HG02938 (cell line): Measurements from ENCODE around the gene PRIM1.
A peak's percentile ranks its signal among the peaks of the same experiment; 100 is the strongest.
"Not testable (repeated sequence)": the region's sequence is repeated elsewhere in the genome, so short reads cannot be mapped to it uniquely, and the experiment has no call there.

Experiments used
- ATAC-seq: cut with Tn5 transposase; IDR thresholded peaks from one replicate; pipeline ENCODE4 v1.9.1; 2021; ENCODE audit warnings: mild to moderate bottlenecking, moderate library complexity; ENCODE audit not compliant: unreplicated experiment

The PRIM1 gene

DNA sequence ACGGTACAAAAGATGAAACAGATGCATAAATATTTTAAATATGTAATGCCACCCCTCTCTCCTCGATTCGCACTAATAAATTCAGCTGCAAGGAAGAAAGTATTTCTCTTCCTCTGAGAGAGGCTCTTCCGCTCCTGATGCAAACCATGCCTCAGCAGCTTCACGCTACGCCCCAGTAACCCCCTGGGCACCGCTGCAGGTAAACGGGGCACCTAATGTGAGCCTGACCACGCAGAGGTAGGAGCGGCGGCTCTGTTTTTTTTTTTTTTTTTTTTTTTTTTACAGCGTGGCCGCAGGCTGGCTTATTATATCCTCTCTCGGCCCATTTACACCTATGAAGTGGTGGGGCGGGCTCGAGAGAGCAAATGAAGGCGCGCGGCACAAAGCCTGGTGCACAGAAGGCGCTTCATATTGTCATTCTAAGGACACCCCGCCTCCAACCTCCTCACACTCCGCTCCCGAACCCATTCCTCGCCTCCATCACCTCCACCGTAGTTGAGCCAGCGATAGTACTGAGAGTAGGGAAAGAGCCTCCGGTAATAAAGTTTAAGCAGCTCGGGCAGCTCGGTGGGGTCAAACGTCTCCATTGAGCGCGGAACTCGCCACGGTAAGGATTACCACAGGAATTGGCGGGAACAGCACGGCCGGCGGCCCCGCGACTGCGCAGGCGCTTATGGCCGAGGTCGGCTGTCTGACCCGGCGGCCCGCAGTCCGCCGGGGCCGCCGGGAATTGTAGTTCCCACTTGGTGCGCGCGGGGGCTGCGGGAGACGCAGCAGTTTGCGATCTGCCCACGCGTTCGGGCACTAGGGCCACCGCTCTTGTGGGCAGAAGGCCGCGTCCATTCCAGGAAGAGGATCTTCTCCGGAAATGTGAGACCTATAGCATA, at the start of gene PRIM1:
Gene PRIM1, minus strand, starts transcription at position 612 of the 887 bp plus-strand sequence. Its CDS starts 25 bp downstream, at position 587.
- ATAC-seq: peak; percentile 61

DNA sequence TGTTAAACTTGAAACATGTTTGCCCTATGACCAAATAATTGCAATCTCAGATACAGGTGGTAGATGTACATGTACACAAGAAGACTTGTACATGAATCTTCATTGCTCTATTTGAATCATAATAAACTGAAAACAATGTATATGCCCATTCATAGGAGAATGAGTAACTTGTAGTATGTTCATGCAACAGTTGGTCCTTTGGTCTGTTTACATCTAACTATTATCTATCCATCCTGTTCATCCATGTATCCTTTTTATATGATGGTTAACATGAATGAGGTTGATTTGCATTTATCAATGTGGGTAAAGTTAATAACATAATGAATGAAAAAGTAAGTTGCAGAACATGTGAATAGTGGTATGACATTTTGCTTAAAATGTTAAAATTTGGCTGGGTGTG, 48.1 kb upstream of the PRIM1 start:
- no peak for ATAC-seq

DNA sequence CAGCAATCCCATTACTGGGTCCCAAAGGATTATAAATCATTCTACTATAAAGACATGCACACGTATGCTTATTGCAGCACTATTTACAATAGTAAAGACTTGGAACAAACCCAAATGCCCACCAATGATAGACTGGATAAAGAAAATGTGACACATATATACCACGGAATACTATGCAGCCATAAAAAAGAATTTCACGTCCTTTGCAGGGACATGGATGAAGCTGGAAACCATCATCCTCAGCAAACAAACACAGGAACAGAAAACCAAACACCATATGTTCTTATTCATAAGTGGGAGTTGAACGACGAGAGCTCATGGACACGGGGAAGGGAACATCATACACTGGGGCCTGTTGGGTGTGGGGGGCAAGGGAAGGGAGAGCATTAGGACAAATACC, 47.2 kb upstream of the PRIM1 start:
- ATAC-seq: not testable (repeated sequence)

GRCh38 chr12:56795791-56796190, 43.7 kb upstream of the PRIM1 start:
- ATAC-seq: not testable (repeated sequence)

DNA sequence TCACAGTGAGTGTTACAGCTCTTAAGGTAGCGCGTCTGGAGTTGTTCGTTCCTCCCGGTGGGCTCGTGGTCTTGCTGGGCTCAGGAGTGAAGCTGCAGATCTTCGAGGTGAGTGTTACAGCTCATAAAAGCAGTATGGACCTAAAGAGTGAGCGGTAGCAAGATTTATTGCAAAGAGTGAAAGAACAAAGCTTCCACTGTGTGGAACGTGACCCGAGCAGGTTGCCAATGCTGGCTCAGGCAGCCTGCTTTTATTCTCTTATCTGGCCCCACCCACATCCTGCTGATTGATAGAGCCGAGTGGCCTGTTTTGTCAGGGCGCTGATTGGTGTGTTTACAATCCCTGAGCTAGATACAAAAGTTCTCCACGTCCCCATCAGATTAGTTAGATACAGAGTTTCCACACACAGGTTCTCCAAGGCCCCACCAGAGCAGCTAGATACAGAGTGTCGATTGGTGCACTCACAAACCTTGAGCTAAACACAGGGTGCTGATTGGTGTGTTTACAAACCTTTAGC, 43.0 kb upstream of the PRIM1 start:
- not testable (repeated sequence) for ATAC-seq

GRCh38 chr12:56793124-56793523, 41.0 kb upstream of the PRIM1 start:
- not testable (repeated sequence) for ATAC-seq

DNA sequence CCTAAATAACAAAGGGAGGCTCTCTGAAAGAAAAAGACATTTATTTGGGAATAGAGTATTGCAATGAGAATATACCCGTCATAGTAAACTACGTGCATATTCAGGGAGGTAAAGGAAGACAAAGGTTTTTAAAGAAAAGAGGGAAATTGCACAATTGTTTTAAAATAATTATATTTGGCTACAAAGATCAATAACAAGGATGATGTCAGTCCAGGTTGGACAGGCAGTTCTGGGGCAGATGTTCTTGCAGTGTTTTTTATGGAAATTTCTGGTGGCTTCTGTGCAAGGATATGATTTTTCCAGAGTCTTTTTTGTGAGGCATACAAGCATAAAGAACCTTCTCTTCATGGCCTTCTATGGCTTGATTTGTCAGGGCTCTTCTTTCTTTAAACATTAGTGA, 40.6 kb upstream of the PRIM1 start:
- ATAC-seq: no peak

GRCh38 chr12:56789429-56789828, 37.3 kb upstream of the PRIM1 start:
- not testable (repeated sequence) for ATAC-seq

DNA sequence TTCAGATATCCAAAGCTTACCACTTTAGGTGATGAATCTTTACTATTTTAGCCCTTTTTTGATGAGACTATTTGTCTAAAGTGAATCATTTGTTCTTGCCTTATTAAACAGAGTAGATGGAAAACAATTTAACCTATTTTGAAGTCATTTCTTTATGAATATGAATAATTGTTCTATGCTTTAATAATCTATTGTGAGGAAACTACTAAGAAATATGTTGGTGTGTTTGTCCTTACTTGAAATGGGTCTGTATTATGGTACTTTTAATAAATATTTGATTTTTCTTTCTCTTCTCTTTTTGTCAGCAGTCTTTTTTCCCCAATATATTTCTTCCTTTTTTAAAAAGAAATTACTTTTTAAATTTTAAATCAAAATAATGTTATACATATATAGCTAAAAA, 35.4 kb upstream of the PRIM1 start:
- ATAC-seq: no peak

- no peak for ATAC-seq
Observed at GRCh38 chr12:56785874-56786273, 33.8 kb upstream of the PRIM1 start.

DNA sequence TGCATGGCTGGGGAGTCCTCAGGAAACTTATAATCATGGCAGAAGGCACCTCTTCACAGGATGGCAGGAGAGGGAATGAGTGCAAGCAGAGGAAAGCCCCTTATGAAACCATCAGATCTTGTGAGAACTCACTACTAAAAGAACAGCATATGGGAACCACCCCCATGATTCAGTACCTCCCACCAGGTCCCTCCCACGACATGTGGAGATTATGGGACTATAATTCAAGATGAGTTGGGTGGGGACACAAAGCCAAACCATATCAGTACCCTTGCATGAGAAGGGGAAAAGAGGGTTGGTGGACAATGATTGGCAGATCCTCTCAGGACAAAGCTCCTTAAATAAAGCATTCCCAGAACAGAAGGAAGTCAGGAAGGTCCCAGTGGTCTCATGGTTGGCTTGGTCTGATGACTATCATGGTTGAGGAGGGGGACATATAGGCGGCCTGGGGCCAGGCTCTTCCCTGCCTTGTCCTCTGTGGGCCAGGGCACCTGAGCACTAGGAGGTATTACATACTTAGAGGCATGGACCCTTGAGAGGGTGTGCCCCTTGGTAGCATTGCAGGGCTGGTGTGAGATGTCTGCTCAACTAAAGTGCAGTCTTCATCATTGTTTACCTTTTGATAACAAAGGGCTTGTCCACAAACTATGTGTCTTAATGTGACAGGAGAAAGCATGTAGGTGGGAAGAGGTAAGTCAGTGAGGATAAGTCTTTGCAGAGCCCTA, 33.2 kb upstream of the PRIM1 start:
- no peak for ATAC-seq

DNA sequence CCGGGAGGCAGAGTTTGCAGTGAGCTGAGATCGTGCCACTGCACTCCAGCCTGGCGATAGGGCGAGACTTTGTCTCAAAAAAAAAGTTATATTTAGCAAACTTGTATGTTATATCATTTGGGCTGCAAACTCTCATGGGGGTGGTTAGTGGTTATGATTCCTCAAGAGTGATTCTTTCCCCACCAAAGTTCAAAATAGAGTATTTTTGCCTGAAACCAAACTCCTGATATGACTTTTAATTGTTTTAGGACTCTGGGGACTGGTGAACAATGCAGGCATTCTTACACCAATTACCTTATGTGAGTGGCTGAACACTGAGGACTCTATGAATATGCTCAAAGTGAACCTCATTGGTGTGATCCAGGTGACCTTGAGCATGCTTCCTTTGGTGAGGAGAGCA, 29.6 kb upstream of the PRIM1 start:
- ATAC-seq: no peak

DNA sequence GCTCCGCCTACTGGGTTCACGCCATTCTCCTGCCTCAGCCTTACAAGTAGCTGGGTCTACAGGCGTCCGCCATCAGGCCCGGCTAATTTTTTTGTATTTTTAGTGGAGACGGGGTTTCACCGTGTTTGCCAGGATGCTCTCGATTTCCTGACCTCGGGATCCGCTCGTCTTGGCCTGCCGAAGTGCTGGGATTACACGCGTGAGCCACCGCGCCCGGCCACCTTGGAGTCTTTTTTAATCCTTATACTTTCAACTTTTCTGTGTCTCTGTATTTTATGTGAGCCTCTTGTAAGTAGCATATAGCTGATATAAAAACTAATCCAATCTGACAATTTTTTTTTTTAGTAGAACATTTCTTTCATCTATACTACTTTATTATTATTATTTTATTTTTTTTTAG, 26.6 kb upstream of the PRIM1 start:
- ATAC-seq: no peak

DNA sequence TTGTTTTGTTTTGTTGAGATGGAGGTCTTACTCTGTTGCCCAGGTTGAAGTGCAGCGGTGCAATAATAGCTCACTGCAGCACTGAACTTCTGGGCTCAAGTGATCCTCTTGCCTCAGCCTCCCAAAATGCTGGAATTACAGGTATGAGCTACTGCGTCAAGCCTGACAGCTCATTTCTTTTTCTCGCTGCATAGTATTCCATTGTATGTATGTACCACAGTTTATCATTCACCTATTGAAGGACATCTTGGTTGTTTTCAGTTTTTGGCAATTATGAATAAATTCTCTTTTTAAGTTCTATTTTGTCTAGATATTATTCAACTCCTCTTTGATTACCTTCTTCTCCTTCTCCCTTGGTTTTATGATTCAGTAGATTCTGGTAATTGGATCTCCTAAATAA, 24.5 kb upstream of the PRIM1 start:
- no peak for ATAC-seq

- ATAC-seq: no peak
Observed at GRCh38 chr12:56775638-56776037, 23.5 kb upstream of the PRIM1 start.

DNA sequence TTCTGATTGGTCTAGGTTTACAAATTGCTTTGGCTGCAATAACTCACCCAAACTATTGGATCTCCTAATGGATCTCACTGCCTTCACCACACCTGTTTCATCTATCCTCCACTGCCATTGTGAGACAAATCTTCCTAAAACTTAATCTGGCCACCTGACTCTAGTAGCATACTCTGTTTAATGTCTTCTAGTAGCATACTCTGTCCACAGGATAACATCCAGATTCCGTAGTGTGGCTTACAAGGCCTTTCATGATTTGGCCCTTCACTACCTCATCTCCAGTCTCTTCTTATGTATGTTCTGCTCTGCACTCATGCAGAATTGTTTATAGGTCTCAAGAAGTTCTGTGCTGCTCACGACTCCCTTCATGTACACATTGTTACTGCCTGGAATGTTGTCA, 21.0 kb upstream of the PRIM1 start:
- no peak for ATAC-seq

GRCh38 chr12:56772625-56773024, 20.5 kb upstream of the PRIM1 start:
- ATAC-seq: no peak

- ATAC-seq: no peak
Observed at GRCh38 chr12:56769868-56770267, 17.7 kb upstream of the PRIM1 start.

DNA sequence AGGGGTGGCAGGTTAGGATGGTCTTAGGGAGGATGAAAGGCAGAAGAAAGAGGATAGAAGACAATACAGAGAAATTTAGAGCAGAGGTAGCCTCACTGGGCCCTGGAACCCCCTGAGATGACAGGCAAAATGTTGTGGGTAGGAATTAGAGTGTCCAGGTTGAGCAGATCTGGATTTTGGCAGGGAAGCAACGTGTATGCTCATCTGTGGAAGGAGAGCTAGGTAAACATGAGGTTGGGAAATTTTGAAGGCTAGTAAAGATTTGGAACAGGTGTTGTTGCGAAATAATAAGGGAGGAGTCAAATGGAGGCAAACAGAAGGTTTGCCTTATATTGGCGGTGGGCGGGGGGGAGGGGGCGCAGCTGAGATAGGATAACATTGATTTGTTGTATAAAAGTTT, 16.3 kb upstream of the PRIM1 start:
- no peak for ATAC-seq

DNA sequence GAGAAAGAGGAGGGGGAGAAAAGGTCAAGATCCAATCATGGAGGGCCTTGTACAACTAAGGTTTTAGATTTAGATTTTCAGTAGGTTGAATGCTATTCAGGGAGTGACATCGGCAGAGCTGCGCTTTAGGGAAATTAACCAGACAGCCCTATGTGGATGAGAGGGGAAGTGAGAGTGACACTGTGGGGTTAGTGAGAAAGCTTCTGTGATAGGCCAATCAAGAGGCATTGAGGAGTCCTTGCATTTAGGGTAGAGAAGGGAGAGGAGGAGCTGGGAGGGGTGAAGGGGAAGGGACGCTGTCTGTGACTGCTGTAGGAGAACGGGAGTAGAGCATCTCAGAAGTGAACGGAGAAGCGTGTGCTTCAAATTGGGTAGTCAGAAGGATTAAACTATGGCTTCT, 14.4 kb upstream of the PRIM1 start:
- peak; percentile 95 for ATAC-seq

- no peak for ATAC-seq
Observed at GRCh38 chr12:56763753-56764657, 11.9 kb upstream of the PRIM1 start.
